NCI-H146 treated with DMSO at 0.1 percent for 48 hours (cell line): Measurements from ENCODE around the gene E2F2.

ENCODE experiments used
- DNase-seq: peaks from one replicate; lab custom pipeline; 2025; ENCODE audit not compliant: unreplicated experiment; lab: John Stamatoyannopoulos, UW

The E2F2 gene

DNA sequence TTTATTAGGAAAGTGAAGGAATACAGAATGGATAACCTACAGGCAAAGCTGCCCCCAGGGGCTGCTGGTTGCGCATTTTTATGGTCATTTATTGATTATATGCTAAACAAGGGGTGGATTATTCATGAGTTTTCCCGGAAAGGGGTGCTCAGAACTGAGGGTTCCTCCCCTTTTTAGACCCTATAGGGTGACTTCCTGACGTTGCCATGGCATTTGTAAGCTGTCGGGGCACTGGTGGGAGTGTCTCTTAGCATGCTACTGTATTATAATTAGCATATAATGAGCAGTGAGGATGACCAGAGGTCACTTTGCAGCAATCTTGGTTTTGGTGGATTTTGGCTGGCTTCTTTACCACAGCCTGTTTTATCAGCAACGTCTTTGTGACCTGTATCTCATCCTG is 41.2 kb downstream of the E2F2 start:
- no peak for DNase-seq

DNA sequence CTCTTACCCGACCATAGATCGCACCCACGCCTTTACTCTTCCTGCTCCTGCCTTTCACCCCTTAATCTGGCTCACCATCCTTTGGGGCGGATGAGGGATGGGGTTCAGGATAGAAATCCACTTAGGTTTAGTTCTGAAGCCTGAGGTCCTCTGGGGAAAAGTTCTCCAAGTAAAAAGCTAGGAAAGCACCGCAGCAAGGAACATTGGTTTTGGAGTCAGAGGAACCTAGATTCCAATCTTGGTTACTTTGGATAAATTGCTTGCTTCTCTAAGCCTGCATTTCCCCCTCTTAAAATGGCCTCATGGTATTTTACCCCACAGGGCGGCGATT is 46.1 kb downstream of the E2F2 start:
- DNase-seq = no peak

DNA sequence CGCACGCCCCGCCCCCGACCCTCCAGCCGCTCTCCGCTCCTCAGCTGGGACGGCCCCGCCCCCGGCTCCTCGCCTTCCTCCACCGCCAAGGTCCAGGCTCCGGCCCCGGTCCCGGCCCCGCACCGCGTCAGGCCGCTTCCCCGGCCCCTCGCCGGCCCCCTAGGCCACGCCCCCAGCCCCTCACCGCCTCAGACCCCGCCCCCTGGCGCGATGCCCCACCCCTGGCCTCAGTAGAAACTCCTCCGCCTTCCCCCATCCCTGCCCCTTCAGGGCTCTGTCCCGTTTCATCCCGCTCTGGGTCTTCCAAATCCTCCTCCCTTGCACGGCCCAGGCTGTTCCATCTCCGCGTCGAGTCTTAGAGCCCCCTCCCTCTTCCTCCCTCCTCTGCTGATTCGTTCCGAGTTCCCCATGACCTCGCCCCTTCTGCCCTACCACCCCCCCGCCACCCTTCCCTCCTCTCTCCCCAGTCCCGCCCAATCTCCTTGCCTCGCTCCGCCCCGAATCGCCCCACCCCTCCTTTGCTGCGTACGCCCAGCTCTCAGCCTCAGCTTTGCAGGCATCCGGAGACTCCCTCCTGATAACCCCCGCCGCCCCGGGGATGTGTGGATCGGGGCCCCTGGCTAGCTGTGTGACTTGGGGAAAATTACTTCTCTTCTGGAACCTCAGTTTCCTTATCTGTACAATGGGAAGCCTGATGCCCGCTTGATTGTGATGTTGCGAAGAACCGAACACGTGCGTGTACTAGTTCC is 46.6 kb downstream of the E2F2 start:
- peak; percentile 53 for DNase-seq

DNA sequence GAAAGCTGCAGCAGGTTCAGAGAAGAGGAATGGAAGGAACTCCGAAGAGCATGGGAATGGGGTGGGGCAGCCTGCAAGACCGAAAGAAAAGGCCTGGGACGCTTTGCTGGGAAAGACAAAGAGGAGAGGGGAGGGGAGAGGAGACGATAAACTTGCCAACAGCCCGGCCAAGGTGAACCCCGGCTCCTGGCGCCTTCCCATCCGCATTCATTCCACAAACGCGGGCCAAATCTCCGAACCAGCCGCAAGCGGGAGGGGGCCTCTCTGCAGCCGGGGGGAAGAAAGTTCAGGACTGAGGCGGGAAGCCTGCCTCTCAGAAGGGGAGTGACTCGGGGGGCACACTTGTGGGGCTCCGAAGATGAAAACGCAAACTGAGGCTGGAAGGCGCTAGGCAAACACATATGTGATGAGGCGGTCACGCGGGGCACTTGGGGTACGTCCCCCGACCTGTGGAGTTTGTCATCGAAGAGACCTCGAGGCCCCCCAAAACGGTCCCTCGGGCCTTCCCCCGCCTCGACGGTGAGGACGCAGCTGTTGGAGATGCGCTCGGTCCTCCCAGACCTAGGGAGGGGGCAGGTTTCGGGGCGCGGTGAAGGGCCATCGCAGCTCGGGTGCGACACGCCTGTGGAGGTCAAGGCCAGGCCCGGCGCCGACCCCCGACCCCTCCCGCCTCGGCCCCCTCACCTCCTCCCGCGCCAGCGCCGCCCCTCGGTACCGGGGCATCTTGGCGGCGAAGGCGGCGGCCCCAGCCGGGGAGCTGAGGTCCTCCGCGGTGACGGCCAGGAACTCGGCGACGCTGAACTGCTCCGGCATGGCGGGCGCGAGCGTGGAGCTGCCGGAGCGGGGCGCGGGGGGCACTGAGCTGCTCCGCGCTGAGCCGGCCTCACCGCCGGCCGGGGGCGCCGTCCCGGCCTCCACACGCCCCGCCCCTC is 47.4 kb downstream of the E2F2 start, which contains the start of gene ASAP3:
ASAP3 (minus strand) TSS at position 859 of the 932 bp plus-strand sequence; CDS start at position 813, 46 bp downstream.
- DNase-seq = no peak

DNA sequence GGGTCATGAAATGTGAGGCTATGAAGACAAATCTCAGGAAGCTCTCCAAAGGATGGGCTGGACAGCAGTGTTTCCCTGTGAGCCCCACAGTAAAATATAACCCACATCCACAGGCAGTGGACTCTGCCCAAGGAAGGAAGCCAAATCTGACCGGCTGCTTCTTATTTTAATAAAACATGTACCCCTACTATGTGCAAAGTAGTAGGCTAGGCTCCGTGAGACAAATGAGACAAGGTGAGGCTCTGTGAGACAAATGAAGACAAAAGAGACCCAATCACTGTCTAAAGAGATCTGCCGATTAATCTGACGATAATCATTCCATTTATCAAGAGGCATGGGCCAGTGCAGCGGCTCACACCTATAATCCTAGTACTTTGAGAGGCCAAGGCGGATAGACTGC is 49.1 kb downstream of the E2F2 start:
- no peak for DNase-seq

DNA sequence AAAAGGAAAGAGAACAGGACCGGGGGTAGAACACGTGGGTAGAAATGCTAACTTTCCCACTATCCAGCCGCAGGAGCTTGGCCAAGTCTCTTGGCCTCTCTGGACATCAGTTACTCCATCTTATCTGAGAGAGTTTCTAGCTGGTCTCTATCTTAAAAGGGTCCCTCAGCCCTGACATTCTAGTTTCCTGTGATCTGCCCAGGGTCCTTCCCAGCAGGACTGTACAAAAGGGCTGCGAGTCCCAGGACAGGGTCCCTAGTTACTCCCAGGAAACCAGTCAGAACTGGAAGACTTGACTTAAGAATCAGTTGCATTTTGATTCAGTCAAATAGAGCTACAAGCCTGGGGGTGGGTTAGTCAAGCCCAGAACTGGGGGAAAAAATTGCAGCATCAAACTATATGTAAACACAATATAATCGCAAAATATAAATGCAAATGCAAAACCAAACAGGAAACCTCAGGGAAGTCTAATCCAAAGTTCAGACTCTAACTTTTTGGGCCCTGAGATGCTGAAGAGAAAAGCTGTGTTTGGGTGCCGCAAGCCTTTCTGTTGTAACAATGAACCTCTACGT is 49.9 kb downstream of the E2F2 start:
- DNase-seq = no peak

DNA sequence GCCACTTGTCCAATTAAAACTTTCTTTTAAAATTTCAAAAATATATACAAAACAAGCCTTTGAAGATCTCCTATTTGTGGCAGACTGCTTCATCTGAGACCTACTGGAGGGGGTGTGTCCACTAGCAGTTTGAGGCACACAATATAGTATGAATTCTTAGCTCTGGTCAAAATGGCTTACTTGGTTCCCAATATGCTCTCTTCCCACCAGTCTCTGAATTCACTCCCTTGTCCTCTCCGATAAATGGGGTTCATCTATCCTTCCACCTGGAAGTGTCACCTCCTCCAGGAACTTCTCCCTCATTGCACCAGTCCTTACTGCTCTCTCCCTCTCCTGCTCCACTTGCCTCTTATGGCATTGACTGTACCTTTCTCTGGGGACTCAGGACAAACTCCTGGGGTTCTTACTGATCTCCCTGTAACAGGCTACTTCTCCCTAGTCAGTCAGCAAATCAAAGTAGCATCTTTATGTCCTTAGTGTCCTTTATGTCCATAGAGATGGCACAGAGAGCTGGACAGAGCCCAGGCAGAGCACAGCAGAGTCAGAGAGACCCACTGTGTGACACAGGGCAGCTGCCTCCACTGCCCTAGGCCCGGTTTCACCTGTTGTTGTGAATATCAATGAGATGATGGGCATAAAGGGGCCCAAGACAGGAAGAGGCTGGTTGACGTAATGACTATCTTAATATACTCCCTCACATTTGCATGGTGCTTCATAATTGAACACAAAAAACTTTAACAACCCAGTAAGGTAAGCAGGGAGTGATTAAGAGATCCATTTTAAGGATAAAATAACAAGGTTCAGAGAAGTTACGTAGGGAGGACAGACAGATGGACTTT is 50.6 kb downstream of the E2F2 start:
- no peak for DNase-seq

DNA sequence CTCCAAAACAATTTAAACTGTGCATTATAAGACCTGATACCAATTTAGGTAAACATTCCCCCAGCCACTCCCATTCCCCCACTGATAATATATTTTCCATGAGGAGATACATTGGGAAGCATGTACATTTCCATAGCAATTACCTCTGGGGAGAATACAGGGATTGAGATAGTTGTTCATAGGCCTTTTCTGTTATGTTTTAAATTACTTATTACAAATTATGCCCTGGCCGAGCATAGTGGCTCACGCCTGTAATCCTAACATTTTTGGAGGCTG is 51.4 kb downstream of the E2F2 start:
- no peak for DNase-seq

DNA sequence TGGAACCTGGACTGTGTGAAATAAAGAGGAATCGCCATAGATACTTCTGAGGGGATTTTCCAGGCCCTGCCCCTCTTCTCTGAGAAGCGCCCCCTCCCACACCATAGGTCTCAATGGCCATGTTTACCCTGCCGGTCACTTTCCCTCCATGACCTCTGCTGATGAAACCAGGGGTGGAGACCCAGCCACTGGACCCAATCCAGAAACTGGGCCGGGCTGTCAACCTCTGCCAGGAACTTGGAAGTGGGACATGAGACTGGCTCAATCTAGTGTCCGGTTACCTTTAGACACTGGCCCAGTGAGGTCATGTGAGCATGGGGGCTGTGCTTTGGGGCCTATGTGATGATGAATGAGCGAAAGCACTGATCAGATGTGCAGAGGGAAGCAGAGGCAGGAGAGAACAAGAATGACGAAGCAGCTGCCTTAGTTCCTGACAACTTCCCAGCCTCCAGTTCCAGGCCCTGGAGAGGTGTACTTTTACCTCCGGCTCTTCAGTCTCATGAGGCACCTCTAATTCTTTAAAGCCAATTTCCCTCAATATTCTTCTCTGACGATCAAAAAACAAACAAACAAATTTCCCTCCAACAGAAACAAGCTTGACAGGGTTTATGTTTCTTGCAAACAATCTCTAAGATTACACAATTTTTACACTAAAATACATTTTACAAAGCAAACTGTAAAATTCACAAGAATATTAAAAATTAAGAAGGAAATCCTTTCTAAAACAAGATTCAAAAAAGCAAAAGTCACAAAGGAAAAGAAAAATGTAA is 52.0 kb downstream of the E2F2 start:
- DNase-seq = no peak

DNA sequence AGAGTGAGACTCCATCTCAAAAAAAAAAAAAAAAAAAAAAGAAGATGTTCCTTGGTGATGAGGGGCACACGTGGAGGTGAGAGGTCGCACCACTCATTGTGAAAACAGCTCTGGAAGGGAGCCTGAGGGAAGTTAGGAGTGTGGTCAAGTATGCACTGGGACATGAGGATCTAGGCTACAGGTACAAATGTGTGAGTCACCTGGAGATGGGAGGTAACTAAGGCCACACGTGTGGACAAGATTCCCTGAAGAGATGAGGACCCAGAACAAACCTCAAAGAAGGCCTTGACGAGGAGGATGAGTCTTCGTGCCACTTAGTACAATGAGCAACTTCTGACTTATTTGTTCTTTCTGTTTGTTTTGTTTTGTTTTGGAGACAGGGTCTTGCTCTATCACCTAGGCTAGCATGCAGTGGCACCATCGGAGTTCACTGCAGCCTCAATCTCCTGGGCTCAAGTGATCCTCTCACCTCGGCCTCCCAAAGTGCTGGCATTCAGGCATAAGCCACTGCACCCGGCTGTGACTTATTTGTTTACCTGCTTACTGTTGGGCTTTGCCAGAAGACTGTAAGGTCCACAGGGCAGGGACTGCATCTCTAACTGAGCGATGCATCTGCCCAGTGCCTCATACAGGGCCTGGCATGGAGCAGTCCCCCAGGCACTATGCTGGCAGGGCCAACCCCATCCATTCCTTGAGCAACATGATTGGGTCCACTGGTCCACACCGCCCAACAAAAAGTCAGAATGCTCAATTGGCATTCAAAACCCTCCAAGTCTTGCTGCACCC is 53.5 kb downstream of the E2F2 start:
- DNase-seq = no peak

DNA sequence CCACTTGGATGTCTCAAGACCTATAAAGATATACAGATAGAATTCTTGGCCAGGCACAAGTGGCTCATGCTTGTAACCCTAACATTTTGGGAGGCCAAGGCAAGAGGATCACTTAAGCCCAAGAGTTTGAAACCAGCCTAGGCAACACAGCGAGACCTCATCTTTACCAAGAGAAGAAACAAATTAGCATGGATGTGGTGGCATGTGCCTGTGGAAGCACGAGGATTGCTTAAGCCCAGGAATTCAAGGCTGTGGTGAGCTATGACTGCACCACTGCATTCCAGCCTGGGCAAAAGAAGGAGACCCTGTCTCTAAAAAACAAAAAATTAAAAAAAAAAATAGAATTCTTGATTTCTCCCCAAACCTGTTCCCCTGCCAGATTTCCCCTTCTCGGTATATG is 55.4 kb downstream of the E2F2 start:
- no peak for DNase-seq

DNA sequence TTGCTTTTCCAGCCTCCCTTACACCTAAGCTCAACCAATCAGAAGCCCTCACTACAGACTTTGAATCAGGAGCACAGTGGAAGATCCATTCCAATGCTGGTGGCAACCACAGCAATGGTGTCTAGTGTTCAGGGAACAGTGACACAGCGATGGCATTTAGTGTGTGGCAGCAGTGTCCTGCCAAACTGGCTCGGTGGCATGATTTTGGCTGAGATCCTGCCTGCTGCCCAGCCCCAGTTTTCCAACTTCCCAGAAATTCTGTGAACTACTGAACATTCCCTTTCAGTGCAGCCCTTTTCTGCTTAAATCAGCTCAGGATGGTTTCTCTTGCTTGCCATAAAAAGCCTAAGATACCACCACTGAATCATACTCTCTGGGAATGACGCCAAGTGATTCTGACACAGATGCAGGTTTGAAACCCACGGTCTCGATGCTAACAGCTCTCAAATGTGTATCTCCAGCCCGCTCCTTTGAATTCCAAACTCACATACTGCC is 55.9 kb downstream of the E2F2 start:
- no peak for DNase-seq

DNA sequence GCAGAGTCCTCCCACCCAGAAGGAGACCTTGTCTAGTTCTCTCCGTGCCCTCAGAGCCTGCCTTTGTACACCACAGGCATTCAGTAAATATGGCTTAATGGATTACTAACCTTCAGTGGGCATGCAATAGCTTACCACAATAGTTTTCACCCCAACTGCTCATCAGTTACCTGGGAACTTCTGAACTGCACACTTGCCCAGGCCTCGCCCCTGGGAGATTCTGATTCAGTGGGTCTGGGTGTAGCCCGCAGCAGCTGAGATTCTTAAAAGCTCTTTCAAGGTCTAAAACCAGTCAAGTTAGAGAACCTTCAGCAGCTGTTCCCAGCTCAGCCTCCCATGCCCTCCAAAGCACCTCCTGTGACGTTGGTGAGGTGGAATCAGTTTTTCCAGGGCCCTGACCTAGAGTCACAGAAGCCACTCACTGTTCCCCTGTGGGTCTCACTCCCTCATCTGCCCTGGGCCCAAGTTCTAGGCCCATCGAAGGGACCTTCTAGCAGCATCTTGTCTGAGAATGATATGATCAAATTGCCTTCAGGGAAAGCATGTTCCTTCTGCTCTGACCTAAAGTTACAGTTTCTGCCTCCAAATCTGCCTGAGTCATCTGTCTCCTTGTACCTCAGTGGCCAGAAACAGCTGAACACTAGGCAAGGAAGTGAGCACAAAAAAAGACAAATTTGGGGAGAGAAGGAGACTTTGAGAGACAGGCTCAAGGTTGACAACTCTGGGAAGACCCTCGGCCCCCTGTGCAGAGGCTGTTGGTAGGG is 57.8 kb downstream of the E2F2 start:
- no peak for DNase-seq

DNA sequence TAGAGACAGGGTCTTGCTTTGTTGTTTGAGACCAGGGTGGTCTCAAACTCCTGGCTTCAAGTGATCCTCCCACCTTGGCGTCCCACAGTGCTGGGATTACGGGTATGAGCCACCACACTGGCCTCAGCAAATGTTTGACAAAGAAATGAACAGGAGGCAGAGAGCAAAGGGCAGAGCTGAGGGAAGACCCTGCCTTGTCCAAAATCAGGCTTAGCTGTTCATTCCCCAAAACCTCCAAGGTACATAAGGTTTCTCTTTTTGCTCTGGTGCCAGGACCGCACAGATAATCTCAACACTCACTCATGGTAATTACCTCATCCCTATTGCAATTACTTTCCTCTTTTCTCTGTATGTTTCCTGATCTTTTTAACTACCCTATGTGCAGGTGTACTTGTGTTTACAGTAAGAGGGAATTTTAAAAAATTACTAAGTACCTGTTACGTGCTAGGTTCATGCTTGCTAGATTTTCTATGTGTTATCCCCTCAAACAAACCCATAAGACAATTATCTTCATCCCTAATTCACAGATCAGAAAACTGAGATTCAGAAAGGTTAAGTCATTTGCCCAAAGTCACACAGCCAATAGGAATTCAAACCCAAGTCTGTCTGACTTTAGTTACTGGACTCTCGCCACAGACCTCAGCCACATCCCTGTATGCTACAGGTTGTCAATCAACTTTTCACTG is 58.5 kb downstream of the E2F2 start:
- DNase-seq = no peak

DNA sequence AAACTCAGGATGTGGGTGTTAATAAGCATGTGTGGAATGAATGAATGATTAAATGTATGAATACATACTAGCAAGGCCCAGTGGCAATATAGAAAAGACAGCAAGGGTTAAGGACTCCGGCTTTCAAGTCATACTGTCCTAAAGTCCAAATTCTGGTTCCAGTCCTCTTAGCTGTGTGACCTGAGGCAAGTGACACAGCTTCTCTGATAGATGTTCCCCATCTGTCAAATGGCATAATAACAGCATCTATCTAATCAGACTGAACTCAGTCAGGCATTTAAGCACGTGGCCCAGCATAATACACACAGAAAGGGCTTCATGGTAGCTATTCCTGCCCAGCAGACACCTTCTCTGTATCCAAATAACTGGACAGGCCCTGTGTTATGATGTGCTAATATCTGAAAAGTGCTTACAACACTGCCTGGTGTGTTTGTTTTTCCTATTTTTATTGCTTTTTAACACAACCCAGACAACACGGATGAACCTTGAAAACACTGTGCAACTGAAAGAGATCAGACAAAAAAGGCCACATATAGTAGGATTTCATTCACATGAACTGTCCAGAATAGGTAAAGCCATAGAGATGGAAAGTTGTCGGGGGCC is 59.5 kb downstream of the E2F2 start:
- no peak for DNase-seq

DNA sequence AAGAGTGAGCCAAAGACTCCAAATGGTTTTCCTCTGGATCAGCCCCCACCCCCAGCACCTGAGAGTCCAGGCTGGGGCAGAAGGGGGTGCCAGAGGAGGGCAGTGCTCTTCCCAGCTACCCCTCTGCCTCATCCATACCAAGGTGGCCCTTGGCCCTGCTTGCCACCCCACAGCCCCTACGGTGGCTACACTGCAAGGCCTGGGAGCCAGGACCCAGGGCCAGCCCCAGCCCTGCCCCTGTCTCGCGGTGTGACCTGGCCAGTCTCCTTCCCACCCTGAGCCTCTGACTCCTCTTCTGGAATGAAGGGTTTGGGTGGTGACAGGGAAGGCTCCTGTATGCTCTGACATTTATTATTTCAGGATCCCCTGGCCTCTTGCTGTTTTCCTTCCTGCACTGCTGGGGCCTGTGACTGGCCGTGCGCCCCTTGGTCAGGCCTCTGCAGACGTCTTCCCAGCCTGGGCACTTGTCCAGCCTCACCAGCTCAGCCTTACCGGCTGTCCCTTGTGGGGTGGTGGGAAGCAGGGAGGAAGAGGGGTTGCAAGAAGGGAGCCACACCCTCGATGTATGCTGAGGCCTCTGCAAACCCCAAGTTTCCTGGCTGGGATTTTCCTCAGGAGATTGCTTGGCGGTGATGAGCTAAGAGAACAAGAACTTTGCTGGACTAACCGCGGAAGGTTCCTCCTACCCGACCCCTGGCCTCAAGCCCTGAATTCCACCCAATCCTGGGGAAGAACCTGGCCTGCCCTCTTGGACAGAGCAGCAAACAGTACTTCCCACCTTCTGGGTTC is 60.6 kb downstream of the E2F2 start:
- DNase-seq = no peak

DNA sequence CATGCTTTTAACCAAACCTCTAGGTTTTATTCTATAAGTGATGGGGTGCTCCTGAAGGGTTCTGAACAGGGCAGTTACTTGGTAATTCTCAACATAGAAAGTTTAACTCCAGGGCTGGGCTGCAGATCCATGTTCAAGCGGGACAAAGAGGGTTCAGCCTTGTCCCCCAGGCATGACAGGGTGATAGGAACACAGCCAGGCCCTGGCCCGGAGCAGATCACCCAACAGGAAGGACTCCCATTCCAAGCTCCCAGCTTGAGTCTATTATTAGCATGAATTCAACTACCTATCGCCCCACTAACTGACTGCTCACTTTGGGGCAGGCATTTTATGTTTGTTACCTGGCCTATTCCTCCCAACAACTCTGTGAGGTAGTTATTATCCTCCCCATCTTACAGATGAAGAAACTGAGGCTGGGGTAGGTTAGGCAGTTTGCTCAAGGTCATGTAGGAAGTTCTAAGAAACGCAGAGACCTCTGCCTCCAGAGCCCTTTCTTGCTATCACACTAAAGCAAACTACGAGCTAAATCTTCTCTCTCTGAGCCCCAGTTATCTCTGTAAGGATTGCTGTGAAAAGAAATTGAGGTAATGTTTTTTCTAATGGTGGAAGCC is 61.6 kb downstream of the E2F2 start:
- no peak for DNase-seq
